ENCODE measurements around the gene TRIM73.
"Not testable (repeated sequence)": the region's sequence is repeated elsewhere in the genome, so short reads cannot be mapped to it uniquely, and the experiment has no call there.

TRIM73 gene

DNA sequence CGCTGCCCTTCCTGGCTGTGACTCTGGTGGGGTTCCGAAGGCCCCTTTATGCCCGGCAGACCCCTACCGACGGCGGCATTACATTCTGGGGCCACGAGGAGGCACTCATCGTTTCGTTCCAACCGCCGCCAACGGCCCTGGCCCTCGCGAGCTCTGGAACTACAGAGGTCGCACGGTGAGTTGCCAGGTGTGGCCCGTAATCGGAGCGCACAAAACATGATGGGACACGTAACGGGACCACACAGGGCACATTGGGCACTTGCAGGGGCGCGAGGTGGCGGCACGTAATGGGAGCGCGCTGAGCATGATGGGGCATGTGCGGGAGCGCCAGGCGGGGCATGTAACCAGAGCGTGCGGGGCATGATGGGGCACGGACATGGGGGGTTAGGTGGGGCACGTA, at the start of gene TRIM73:
TRIM73 (plus strand) TSS at position 301 of the 400 bp plus-strand sequence. CDS start 3,305 bp downstream, outside the sequence.
- DNase-seq (ENCODE audit: low read depth, low spot score) = not testable (repeated sequence)

- not testable (repeated sequence) for DNase-seq (ENCODE audit: low read depth, low spot score)
These were observed 36.5 kb upstream of the TRIM73 start for GRCh38 chr7:75358671-75359541.

DNA sequence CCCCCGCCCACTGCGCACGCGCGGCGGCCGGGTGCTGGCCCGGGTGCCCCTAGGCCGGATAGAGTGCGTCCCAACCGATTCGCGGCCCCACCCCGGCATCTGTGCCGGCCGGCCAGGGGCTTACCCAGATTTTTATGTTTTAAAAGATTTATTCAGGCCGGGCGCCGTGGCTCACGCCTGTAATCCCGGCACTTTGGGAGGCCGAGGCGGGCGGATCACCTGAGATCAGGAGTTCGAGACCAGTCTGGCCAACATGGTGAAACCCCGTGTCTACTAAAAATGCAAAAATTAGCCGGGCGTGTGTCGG, 35.9 kb upstream of the TRIM73 start:
- not testable (repeated sequence) for DNase-seq (ENCODE audit: low read depth, low spot score)

- not testable (repeated sequence) for DNase-seq (ENCODE audit: low read depth, low spot score)
These were observed 31.4 kb upstream of the TRIM73 start for GRCh38 chr7:75364079-75364478.

GRCh38 chr7:75366643-75367042, 28.8 kb upstream of the TRIM73 start:
- DNase-seq (ENCODE audit: low read depth, low spot score) = not testable (repeated sequence)

GRCh38 chr7:75367313-75367712, 28.1 kb upstream of the TRIM73 start:
- not testable (repeated sequence) for DNase-seq (ENCODE audit: low read depth, low spot score)

DNA sequence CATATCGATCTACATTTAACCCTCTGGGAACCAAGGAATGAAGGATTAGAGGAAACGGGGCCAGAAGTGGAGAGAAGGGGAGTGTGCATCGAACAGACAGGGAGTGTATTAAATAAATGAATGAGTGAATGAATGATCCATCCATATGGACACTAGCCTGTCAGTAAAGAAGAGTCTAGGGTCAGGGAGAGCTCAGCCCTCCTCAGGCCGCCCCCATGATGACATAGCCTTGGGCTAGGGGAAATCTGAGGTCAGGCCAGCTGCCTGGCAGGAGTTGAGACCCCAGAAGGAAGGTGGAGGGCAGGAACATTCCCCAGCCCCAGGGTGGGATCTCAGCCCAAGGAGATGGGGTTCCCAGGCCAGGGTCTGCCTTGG, 21.3 kb upstream of the TRIM73 start:
- not testable (repeated sequence) for DNase-seq (ENCODE audit: low read depth, low spot score)

DNA sequence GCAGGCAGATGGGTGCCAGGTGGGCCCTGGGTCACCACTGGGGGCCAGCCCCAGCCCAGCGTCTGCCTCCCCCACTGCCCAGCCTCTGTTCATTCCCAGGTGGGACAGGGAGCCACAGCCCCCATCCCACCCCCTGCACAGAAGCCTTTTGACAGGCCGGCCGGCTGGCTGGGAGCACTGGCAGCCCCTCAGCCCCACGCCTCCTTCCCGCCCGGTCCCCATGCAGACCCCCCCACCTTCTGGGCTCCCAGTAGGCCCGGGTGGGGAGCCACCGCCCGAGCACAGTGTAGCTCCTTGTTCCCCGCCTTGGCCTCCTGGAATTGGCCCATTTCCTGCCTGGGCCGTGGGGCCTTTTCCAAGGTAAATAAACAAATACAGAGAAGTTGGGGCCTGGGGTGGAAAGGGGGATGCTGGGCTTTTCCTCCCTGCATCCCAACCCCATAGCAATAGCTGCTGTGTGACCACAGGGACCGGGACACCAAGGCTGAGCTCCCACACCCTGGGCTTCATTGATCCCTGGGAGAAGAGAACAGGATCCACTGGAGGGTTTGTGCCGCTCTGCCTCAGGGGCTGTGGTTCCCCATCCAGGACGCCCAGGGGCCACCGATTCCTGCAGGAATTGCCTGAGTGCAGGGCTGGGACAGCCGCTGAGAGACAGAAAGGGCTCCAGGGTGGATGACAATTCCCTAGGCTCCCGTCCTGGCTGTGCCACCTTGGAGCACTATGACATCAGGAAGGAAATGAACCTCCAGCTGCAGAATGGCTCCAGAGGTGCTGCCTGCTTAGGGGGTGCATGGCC, 20.7 kb upstream of the TRIM73 start:
- not testable (repeated sequence) for DNase-seq (ENCODE audit: low read depth, low spot score)

DNA sequence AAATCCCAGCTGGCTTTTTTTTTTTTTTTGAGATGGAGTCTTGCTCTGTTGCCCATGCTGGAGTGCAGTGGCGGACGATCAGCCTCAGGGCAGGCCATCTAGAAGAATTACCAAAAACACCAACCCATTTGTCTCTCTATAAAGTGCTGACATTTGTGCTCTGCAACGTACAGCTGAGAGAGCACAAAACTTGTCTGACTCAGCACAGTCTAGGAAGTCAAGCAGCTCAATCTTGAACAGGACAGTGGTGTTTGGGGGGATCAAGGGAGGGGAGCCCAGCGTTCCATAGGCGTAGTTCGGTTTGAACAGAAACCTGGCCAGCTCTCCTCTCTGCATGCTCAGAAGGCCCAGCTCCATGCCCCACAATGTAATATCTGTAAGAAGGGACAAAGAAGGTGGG, 2.2 kb upstream of the TRIM73 start:
- DNase-seq (ENCODE audit: low read depth, low spot score) = not testable (repeated sequence)

GRCh38 chr7:75397865-75398264, 2.4 kb downstream of the TRIM73 start:
- not testable (repeated sequence) for DNase-seq (ENCODE audit: low read depth, low spot score)

GRCh38 chr7:75398771-75399700, 3.6 kb downstream of the TRIM73 start:
- not testable (repeated sequence) for DNase-seq (ENCODE audit: low read depth, low spot score)

- not testable (repeated sequence) for DNase-seq (ENCODE audit: low read depth, low spot score)
These were observed 5.1 kb downstream of the TRIM73 start for GRCh38 chr7:75400575-75400974.

- DNase-seq (ENCODE audit: low read depth, low spot score) = not testable (repeated sequence)
These were observed 8.3 kb downstream of the TRIM73 start for GRCh38 chr7:75403455-75404443.

- not testable (repeated sequence) for DNase-seq (ENCODE audit: low read depth, low spot score)
These were observed 9.2 kb downstream of the TRIM73 start for GRCh38 chr7:75404663-75405062.

DNA sequence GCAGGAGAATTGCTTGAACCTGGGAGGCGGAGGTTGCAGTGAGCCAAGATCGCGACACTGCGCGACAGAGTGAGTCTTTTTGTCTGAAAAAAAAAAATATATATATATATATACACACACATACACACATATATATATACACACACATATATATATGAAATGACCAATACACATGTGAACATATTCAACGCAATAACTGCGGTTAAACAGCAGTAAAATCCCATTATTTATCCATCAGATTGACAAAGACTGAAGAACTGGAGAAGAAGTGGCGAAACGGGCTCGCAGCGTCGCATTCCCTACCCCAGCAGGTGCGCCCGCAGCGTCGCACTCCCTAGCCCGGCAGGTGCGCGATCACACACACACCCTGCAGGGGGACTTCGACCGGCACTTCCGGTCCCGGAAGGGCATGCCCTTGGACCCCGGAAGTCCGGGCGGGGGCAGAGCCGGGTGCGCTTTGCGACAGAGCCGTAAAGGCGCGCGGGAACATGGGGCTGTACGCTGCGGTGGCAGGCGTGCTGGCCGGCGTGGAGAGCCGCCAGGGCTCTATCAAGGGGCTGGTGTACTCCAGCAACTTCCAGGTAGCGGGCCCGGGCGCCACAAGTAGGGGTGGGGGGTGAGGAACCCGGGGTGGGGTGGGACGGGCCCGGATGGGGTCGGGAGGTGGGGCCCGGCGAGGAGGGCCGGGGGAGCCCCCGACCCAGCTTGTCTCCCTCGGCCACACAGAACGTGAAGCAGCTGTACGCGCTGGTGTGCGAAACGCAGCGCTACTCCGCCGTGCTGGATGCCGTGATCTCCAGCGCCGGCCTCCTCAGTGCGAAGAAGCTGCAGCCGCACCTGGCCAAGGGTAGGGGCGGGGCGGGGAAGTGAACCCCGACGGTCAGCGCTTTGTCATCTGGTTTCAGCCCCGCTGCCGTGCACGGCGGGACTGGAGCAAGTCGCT, 14.7 kb downstream of the TRIM73 start:
- not testable (repeated sequence) for DNase-seq (ENCODE audit: low read depth, low spot score)

DNA sequence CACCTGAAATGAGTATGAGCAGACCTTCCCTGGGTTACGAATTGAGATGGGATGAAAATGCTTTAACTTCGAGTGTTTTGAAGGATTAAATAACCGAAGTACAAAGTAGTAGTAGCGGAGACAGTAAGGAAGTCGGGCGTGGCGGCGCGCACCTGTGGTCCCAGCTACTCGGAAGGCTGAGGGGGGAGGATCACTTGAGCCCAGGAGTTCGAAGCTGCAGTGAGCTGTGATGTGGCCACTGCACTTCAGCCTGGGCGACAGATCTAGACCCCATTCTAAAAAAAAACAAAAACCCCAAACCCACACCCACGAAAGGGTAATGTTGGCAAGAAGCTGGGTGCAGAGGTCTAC, 15.4 kb downstream of the TRIM73 start:
- not testable (repeated sequence) for DNase-seq (ENCODE audit: low read depth, low spot score)

DNA sequence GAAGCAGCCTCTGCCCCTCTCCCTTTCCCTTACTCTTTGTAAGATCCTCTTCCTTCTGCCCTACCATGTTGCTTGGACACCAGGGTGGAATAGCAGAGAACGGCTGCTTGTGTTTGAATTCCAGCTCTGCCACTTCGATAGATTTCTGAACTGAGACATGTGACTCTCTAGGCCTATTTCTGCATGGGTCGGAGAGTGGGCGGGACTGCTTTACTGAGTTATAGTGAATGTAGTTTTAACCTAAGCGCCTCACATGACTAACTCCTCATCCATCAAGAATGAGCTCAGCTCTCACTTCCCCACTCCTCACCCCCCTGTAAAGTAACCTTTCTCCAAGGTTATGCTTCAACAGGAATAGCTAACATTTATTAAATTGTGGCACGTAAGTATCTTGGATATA, 18.8 kb downstream of the TRIM73 start:
- DNase-seq (ENCODE audit: low read depth, low spot score) = not testable (repeated sequence)

GRCh38 chr7:75414708-75415427, 19.4 kb downstream of the TRIM73 start:
- not testable (repeated sequence) for DNase-seq (ENCODE audit: low read depth, low spot score)

DNA sequence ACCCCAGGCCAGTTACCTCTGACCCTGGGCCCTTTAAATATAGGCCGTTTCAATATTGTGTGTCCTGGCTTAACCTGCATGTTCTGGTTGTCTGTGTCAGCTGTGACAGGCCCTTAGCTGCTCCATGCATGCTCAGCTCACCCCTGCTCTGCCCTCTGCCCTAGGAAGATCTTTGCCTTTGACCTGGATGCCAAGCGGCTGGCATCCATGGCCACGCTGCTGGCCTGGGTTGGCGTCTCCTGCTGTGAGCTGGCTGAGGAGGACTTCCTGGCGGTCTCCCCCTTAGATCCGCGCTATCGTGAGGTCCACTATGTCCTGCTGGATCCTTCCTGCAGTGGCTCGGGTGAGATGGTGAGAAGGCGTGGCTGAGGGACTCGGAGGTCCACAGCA, 20.0 kb downstream of the TRIM73 start:
- DNase-seq (ENCODE audit: low read depth, low spot score) = not testable (repeated sequence)
